HCT116 (cell line): Measurements from ENCODE around the gene GYG1. TPM values are rescaled to one million over a fixed set of nuclear protein-coding genes. Genes with fewer than 3 reads are reported as not detected.

Source experiments
- ATAC-seq: fragments of 200-7000 bp; cut with Tn5 transposase; 2 replicates; pipeline ENCODE4 v1.9.1; 2020; ENCODE audit warnings: mild to moderate bottlenecking, moderate library complexity
- BruUV-seq: library from RNA; stranded (reverse); fragments of 400-500 nt; replicated peaks from 2 replicates; lab custom pipeline; 2021; lab: Mats Ljungman, UMichigan
- CTCF ChIA-PET: fragments of 300-600 bp; sonication (Branson Sonifier 250); formaldehyde crosslinking; loops from one replicate; lab custom pipeline; 2021; ENCODE audit warnings: antibody characterized with exemption; lab: Charles Lee
- POLR2A ChIA-PET: fragments of 300-600, 350-600 bp; sonication (Branson Sonifier 250); formaldehyde crosslinking; loops from one replicate; lab custom pipeline; 2021; ENCODE audit warnings: antibody characterized with exemption; lab: Charles Lee
- RAD21 ChIA-PET, 2 experiments: fragments of 300-600 bp; sonication (Branson Sonifier 250); formaldehyde crosslinking; loops; one replicate each; lab custom pipeline; 2023; ENCODE audit warnings: low total read pairs in 2 of 2; ENCODE audit not compliant: uncharacterized antibody in 2 of 2, unreplicated experiment in 2 of 2, low non-redundant PET in 1 of 2; lab: Charles Lee
- DNase-seq: peaks from one replicate; pipeline ENCODE4 v3.0.0-alpha.2; 2010; ENCODE audit warnings: low read depth, low spot score
- H2AFZ ChIP-seq: fragments of 200-600 bp; shearing (Covaris generic), sonication (generic); 2 replicates; pipeline ENCODE4 v1.6.1; 2017; ENCODE audit warnings: low read depth, mixed run types, mixed read lengths, antibody characterized with exemption, low read length; ENCODE audit not compliant: poor library complexity, severe bottlenecking
- H3K27ac ChIP-seq: 2 replicates; pipeline ENCODE4 v1.5.1; 2012; ENCODE audit warnings: low read depth, low read length
- H3K27me3 ChIP-seq: fragments of 200-600 bp; sonication (generic); 2 replicates; pipeline ENCODE4 v1.6.1; 2016; ENCODE audit warnings: mixed run types, low read length, mixed read lengths; ENCODE audit not compliant: insufficient read depth
- H3K36me3 ChIP-seq, 2 experiments: fragments of 200-500 bp in 1 of 2; fragments of 200-600 bp in 1 of 2; sonication (Bioruptor generic) in 1 of 2; sonication (generic) in 1 of 2; 2 replicates each; pipeline versions ENCODE4 v1.5.1 to v1.6.1; 2014 to 2016; ENCODE audit warnings: low read length in 2 of 2, inconsistent platforms in 1 of 2, mixed read lengths in 1 of 2, mixed run types in 1 of 2; ENCODE audit not compliant: insufficient read depth in 2 of 2, control insufficient read depth in 1 of 2
- H3K4me1 ChIP-seq, 2 experiments: fragments of 200-600 bp in 1 of 2; sonication (generic) in 1 of 2; 2 replicates each; pipeline versions ENCODE4 v1.5.1 to v1.6.1; 2012 to 2017; ENCODE audit warnings: low read length in 2 of 2, inconsistent platforms in 1 of 2, mild to moderate bottlenecking in 1 of 2, mixed read lengths in 1 of 2, mixed run types in 1 of 2, moderate library complexity in 1 of 2; ENCODE audit not compliant: insufficient read depth in 2 of 2, control insufficient read depth in 1 of 2
- H3K4me2 ChIP-seq: fragments of 200-600 bp; sonication (generic); 2 replicates; pipeline ENCODE4 v1.6.1; 2017; ENCODE audit warnings: mixed run types, low read length, mixed read lengths
- H3K4me3 ChIP-seq, 2 experiments: fragments of 200-600 bp in 1 of 2; sonication (generic) in 1 of 2; replicated peaks in 1 of 2; 2 replicates each; pipeline ENCODE4 v1.5.1; 2011 to 2016; ENCODE audit warnings: low read length in 2 of 2, control low read depth in 1 of 2, low read depth in 1 of 2, mild to moderate bottlenecking in 1 of 2, mixed read lengths in 1 of 2, mixed run types in 1 of 2
- H3K79me2 ChIP-seq: fragments of 200-600 bp; sonication (generic); 2 replicates; pipeline ENCODE4 v1.6.1; 2017; ENCODE audit warnings: mild to moderate bottlenecking, mixed run types, low read length, moderate library complexity, mixed read lengths; ENCODE audit not compliant: insufficient read depth
- H3K9ac ChIP-seq: fragments of 200-600 bp; sonication (generic); 2 replicates; pipeline ENCODE4 v1.6.1; 2016; ENCODE audit warnings: low read length, mixed read lengths
- H3K9me2 ChIP-seq: fragments of 200-600 bp; sonication (generic), shearing (Covaris generic); 2 replicates; pipeline ENCODE4 v1.6.1; 2017; ENCODE audit warnings: mixed run types, mild to moderate bottlenecking, moderate library complexity; ENCODE audit not compliant: insufficient read depth
- H3K9me3 ChIP-seq, 2 experiments: fragments of 200-500 bp in 1 of 2; fragments of 200-600 bp in 1 of 2; sonication (Bioruptor generic) in 1 of 2; sonication (generic) in 1 of 2; 2 replicates each; pipeline ENCODE4 v1.6.1; 2014 to 2017; ENCODE audit warnings: low read length in 2 of 2, mixed read lengths in 2 of 2, inconsistent platforms in 1 of 2, low read depth in 1 of 2, mild to moderate bottlenecking in 1 of 2, mixed run types in 1 of 2, moderate library complexity in 1 of 2; ENCODE audit not compliant: control insufficient read depth in 1 of 2, insufficient read depth in 1 of 2
- H4K20me1 ChIP-seq: fragments of 200-600 bp; sonication (generic), shearing (Covaris generic); 2 replicates; pipeline ENCODE4 v1.6.1; 2017; ENCODE audit warnings: mixed run types, mild to moderate bottlenecking, moderate library complexity; ENCODE audit not compliant: insufficient read depth
- CBX3 ChIP-seq: IDR thresholded peaks from 2 replicates; pipeline ENCODE4 v1.6.1; 2012; ENCODE audit warnings: low read depth
- CEBPB ChIP-seq: IDR thresholded peaks from 2 replicates; pipeline ENCODE4 v1.6.1; 2012; ENCODE audit warnings: low read depth
- EZH2phosphoT487 ChIP-seq: fragments of 200-600 bp; IDR thresholded peaks from 2 replicates; pipeline ENCODE4 v1.6.1; 2018; ENCODE audit warnings: antibody characterized with exemption, borderline replicate concordance
- POLR2A ChIP-seq: IDR thresholded peaks from 2 replicates; pipeline ENCODE4 v1.7.0; 2011; ENCODE audit warnings: borderline replicate concordance; ENCODE audit not compliant: insufficient read depth, insufficient read length; ENCODE audit errors: extremely low read depth
- POLR2AphosphoS5 ChIP-seq: IDR thresholded peaks from 2 replicates; pipeline ENCODE4 v1.6.1; 2011; ENCODE audit warnings: mild to moderate bottlenecking, low read depth, low read length, moderate library complexity
- ZNF274 ChIP-seq: fragments of 200-500 bp; sonication (Bioruptor generic); IDR thresholded peaks from 2 replicates; pipeline ENCODE4 v1.6.1; 2014; ENCODE audit warnings: mild to moderate bottlenecking, low read depth, low read length, inconsistent platforms
- intact Hi-C: fragments of 100-400 bp; cut with micrococcal nuclease; formaldehyde crosslinking; loops from 2 replicates; pipeline ENCODE4 v1.10.0; 2022
- total RNA-seq: library from RNA; stranded (reverse); gene quantifications from one replicate; pipeline ENCODE4 v1.2.1, GENCODE V29; 2021; ENCODE audit not compliant: unreplicated experiment

Gene GYG1
- total RNA-seq, 1 experiment from 2014 or later = 28.9 TPM

DNA sequence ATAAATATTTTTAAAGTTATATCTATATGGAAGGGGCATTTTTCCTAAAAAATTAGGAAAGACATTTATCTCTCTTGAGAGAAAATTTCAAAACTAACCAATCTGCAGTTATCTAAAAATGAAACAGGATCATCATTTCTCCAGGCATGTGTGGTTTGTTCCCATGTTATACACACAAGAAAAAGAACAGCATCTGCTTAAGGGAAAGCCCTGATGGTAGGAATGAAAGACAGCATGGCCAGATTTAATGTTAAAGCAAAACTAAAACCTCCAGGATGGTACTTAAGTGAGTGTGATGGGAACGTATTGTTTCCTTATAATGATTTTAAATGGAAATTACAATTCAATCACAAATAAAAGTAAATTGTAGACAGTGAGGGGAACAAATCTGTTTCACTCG, 46.2 kb upstream of the GYG1 start:
- DNase-seq (no peak), ATAC-seq (no peak)
- H3K9ac ChIP-seq = no peak overlapping the region
- ChIA-PET POLR2A (no interaction called here), CTCF (interaction anchor here (2.9 to 3.1 kb wide), 2 partner anchors 218 to 564 kb away, joined by 17 to 24 read pairs; no protein-coding TSS in a partner anchor), RAD21 (interaction anchor here in 1 of 2 experiments (0.5 kb wide), 1 partner anchor 83 kb away, joined by 3 read pairs; no protein-coding TSS in a partner anchor)
- no peaks in the 10 kb centered on the region for H4K20me1 ChIP-seq
- H3K9me2 ChIP-seq = no peaks in the 10 kb centered on the region
- no peaks in the 10 kb centered on the region for H3K27me3 ChIP-seq
- H3K4me3 ChIP-seq = no peak overlapping the region
- intact Hi-C loops = loop anchor here (10.0 kb wide), 1 partner anchor 480 kb away; no protein-coding TSS in a partner anchor
- H3K4me2 ChIP-seq = no peak overlapping the region
- no peaks in the 10 kb centered on the region for H3K36me3 ChIP-seq
- no TSS peak for BruUV-seq
- no peaks in the 10 kb centered on the region for H3K9me3 ChIP-seq
- TF ChIP-seq POLR2A (no peak), ZNF274 (no peak), POLR2AphosphoS5 (no peak), EZH2phosphoT487 (no peak)
- no peak overlapping the region for H2AFZ ChIP-seq
- no peaks in the 10 kb centered on the region for H3K79me2 ChIP-seq
- no peak overlapping the region for H3K27ac ChIP-seq
- H3K4me1 ChIP-seq = peaks cover 0 to 6% of the 10 kb centered on the region in 2 experiments; a peak in 2 of 4 replicates

DNA sequence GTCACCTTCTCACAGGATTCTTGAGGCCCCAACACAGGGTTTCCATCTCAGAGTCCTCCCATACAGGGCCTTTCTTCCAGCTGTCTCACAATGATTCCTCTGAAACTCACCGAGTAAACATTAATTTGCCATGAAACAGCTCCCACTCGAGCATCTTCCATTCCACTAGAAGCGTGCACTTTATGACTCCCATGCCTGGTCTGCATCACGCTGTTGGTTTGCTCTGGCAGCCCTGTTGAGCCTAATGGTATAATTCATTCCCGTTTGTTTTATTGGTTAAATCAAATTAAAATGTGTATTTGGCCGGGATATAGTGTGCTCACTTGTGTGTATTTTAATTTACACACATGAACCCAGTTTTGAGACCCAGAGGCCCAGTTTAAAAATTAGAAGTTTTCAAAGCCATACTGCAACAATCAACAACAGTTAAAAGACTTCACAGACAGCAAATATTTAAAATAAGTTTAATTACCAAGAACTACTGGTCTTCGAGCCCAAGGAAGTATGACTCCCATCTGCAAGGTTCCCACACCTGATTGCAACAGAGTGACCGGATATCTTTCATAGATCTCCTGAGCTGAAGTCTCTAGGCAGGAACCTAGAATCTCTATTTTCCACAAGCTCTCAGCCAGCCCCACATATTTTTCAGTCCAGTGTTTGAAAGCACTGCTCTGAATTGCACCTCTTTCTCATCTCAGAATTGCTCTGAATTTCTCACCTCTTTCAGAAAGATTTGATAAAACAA, 42.3 kb upstream of the GYG1 start:
- Histone ChIP-seq H3K36me3 (no peaks in the 10 kb centered on the region), H3K79me2 (no peaks in the 10 kb centered on the region), H3K4me2 (no peak overlapping the region), H2AFZ (no peak overlapping the region), H3K27ac (no peak overlapping the region), H3K9ac (no peak overlapping the region), H3K4me3 (no peak overlapping the region), H3K9me2 (no peaks in the 10 kb centered on the region), H4K20me1 (no peaks in the 10 kb centered on the region), H3K27me3 (no peaks in the 10 kb centered on the region), H3K9me3 (no peaks in the 10 kb centered on the region), H3K4me1 (peaks cover 0 to 6% of the 10 kb centered on the region in 2 experiments; a peak in 2 of 4 replicates)
- intact Hi-C loops = loop anchor here (10.0 kb wide), 1 partner anchor 484 kb away; no protein-coding TSS in a partner anchor
- TF ChIP-seq CEBPB (no peak), CBX3 (no peak)
- ChIA-PET RAD21 (interaction anchor here in 1 of 2 experiments (0.6 kb wide), 1 partner anchor 88 kb away, joined by 3 read pairs; no protein-coding TSS in a partner anchor), CTCF (interaction anchor here (1.3 to 1.4 kb wide), 2 partner anchors 222 to 233 kb away, joined by 3 to 8 read pairs; no protein-coding TSS in a partner anchor), POLR2A (no interaction called here)
- BruUV-seq = no TSS peak
- ATAC-seq (no peak), DNase-seq (no peak)
